Hepatocyte (in vitro differentiated cells): ENCODE data around the gene PLEKHG7. TPM values are rescaled to one million over a fixed set of nuclear protein-coding genes. Genes with fewer than 3 reads are reported as not detected.

ENCODE experiments used
- DNase-seq: peaks from one replicate; pipeline ENCODE4 v3.0.0-alpha.2; 2016; ENCODE audit warnings: low spot score
- H2AFZ ChIP-seq: fragments of 200-600 bp; sonication (generic); 2 replicates; pipeline ENCODE4 v1.6.0; 2016; ENCODE audit warnings: antibody characterized with exemption, mild to moderate bottlenecking
- H3K27ac ChIP-seq: fragments of 200-600 bp; sonication (generic); 2 replicates; pipeline ENCODE4 v1.5.1; 2016; ENCODE audit warnings: mild to moderate bottlenecking
- H3K27me3 ChIP-seq: fragments of 200-600 bp; sonication (generic); 2 replicates; pipeline ENCODE4 v1.6.1; 2016
- H3K36me3 ChIP-seq: fragments of 200-600 bp; sonication (generic); replicated peaks from 2 replicates; pipeline ENCODE4 v1.5.1; 2016; ENCODE audit warnings: low read depth; ENCODE audit not compliant: insufficient read depth
- H3K4me1 ChIP-seq: fragments of 200-600 bp; sonication (generic); 2 replicates; pipeline ENCODE4 v1.5.1; 2016; ENCODE audit warnings: mild to moderate bottlenecking, moderate library complexity; ENCODE audit not compliant: insufficient read depth
- H3K4me2 ChIP-seq: fragments of 200-600 bp; sonication (generic); 2 replicates; pipeline ENCODE4 v1.6.0; 2016
- H3K4me3 ChIP-seq: fragments of 200-600 bp; sonication (generic); 2 replicates; pipeline ENCODE4 v1.5.1; 2016; ENCODE audit warnings: mild to moderate bottlenecking
- H3K79me2 ChIP-seq: fragments of 200-600 bp; sonication (generic); 2 replicates; pipeline ENCODE4 v1.6.0; 2017; ENCODE audit warnings: mild to moderate bottlenecking
- H3K9me2 ChIP-seq: fragments of 200-600 bp; sonication (generic); replicated peaks from 2 replicates; pipeline ENCODE4 v1.6.0; 2017; ENCODE audit warnings: mild to moderate bottlenecking; ENCODE audit not compliant: insufficient read depth
- H3K9me3 ChIP-seq: fragments of 200-600 bp; sonication (generic); 2 replicates; pipeline ENCODE4 v1.5.1; 2016; ENCODE audit warnings: low read depth, mild to moderate bottlenecking
- H4K20me1 ChIP-seq: fragments of 200-600 bp; sonication (generic); 2 replicates; pipeline ENCODE4 v1.6.0; 2016; ENCODE audit warnings: mild to moderate bottlenecking; ENCODE audit not compliant: insufficient read depth, poor library complexity, severe bottlenecking
- EZH2 ChIP-seq: fragments of 200-600 bp; sonication (generic); IDR thresholded peaks from 2 replicates; pipeline ENCODE4 v1.6.1; 2016; ENCODE audit warnings: antibody characterized with exemption, mild to moderate bottlenecking, borderline replicate concordance
- EZH2phosphoT487 ChIP-seq: fragments of 200-600 bp; sonication (generic); IDR thresholded peaks from one replicate; pipeline ENCODE4 v1.6.1; 2018; ENCODE audit warnings: antibody characterized with exemption, mild to moderate bottlenecking, low read depth, moderate library complexity; ENCODE audit not compliant: unreplicated experiment, severe bottlenecking
- WGBS: methylation state at CpG from one replicate; pipeline ENCODE4 v1.1.6; 2016; ENCODE audit warnings: low lambda C conversion rate; ENCODE audit errors: missing lambda C conversion rate; 5-methylcytosine and 5-hydroxymethylcytosine counted together
- polyA plus RNA-seq: library from polyadenylated mRNA; unstranded; fragments of >200 nt; fragmentation: Nextera tagmentation; extraction: Ambion mirVana; gene quantifications from 2 replicates; pipeline ENCODE4 v1.2.1, GENCODE V29; 2016
- total RNA-seq: library from RNA; depleted of rRNA; stranded (reverse); fragments of >200 nt; gene quantifications from 2 replicates; pipeline ENCODE4 v1.2.3, GENCODE V29; 2014
- TF ChIP-seq, protein P1 (sequence below): fragments of 200-600 bp; sonication (generic); IDR thresholded peaks from 2 replicates; pipeline ENCODE4 v1.5.1; 2016; ENCODE audit warnings: antibody characterized with exemption, mild to moderate bottlenecking; ENCODE audit not compliant: poor library complexity

PLEKHG7 gene
- total and polyA plus RNA-seq, 2 experiments from 2014 or later = 0.17 to 0.94 TPM

DNA sequence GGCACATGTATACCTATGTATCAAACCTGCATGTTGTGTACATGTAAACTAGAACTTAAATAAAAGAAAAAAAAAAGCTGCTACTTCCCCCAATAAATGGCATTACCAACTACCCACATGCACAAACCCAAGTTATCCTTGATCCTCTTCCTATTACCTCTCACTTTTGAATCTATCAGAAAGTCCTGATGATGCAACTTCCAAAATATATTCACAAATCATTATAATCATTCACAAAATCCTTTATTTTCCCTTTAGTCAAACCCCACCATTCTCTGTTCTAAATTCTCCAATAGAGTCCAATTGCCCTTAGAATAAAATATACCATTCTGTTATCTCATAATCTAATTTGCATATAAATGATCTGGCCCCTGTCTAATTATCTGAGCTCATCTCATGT, 92.0 kb downstream of the PLEKHG7 start:
- H3K4me3 ChIP-seq = no peak overlapping the region
- peaks cover 3% of the 10 kb centered on the region for H3K79me2 ChIP-seq
- no peak overlapping the region for H3K4me2 ChIP-seq
- no peak overlapping the region for H3K27ac ChIP-seq
- H3K4me1 ChIP-seq = no peaks in the 10 kb centered on the region
- H3K27me3 ChIP-seq = no peaks in the 10 kb centered on the region
- no peak for DNase-seq
- no peak overlapping the region for H2AFZ ChIP-seq
- no peaks in the 10 kb centered on the region for H3K9me3 ChIP-seq
- H4K20me1 ChIP-seq = no peaks in the 10 kb centered on the region
- TF ChIP-seq, protein P1, sequence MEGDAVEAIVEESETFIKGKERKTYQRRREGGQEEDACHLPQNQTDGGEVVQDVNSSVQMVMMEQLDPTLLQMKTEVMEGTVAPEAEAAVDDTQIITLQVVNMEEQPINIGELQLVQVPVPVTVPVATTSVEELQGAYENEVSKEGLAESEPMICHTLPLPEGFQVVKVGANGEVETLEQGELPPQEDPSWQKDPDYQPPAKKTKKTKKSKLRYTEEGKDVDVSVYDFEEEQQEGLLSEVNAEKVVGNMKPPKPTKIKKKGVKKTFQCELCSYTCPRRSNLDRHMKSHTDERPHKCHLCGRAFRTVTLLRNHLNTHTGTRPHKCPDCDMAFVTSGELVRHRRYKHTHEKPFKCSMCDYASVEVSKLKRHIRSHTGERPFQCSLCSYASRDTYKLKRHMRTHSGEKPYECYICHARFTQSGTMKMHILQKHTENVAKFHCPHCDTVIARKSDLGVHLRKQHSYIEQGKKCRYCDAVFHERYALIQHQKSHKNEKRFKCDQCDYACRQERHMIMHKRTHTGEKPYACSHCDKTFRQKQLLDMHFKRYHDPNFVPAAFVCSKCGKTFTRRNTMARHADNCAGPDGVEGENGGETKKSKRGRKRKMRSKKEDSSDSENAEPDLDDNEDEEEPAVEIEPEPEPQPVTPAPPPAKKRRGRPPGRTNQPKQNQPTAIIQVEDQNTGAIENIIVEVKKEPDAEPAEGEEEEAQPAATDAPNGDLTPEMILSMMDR = no peak
- TF ChIP-seq EZH2phosphoT487 (no peak), EZH2 (no peak)
- no peaks in the 10 kb centered on the region for H3K36me3 ChIP-seq
- no peaks in the 10 kb centered on the region for H3K9me2 ChIP-seq

DNA sequence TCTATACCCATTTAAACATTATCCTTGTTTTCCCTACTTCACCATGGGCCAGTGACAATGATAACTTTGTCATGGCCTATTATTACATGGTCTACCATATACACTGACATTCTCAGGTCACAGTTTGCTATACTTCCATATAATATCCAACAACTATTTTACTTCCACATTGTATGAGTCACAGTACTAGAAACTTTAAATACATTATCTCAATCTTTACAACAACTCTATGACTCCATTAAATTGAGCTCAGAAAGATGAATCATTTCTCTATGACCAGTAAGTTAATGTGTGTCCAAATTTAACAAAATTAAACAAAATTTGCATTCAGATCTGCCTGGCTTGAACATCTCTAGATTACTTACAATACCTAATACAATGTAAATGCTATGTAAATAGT, 93.9 kb downstream of the PLEKHG7 start:
- H3K27ac ChIP-seq = no peak overlapping the region
- H3K27me3 ChIP-seq = no peaks in the 10 kb centered on the region
- no peak overlapping the region for H3K4me3 ChIP-seq
- H3K4me2 ChIP-seq = no peak overlapping the region
- H3K9me2 ChIP-seq = no peaks in the 10 kb centered on the region
- H2AFZ ChIP-seq = no peak overlapping the region
- TF ChIP-seq EZH2 = no peak
- no peak for TF ChIP-seq EZH2phosphoT487
- TF ChIP-seq, protein P1 = no peak
- H4K20me1 ChIP-seq = no peaks in the 10 kb centered on the region
- no peak for DNase-seq
- H3K9me3 ChIP-seq = no peaks in the 10 kb centered on the region
- H3K36me3 ChIP-seq = no peaks in the 10 kb centered on the region
- H3K4me1 ChIP-seq = no peaks in the 10 kb centered on the region
- peaks cover 3% of the 10 kb centered on the region for H3K79me2 ChIP-seq

DNA sequence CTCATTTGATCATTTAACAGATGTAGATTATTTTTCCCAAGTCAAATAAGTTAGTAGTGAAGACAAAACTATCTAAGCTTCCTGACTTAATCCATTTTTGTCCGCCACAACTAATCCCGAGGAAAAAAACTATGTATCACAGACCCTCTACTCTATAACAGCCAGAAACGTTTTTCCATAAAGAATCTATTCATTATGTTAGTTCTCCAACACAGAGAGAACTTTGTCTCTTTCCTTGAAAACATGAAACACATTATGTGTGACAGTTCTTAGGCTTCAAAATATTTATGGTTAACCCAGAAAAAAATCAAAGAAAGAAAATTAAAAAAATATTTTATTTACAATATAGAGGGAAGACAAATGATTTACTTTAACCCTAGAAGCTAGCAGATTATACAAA, 100.1 kb downstream of the PLEKHG7 start:
- no peaks in the 10 kb centered on the region for H4K20me1 ChIP-seq
- H3K36me3 ChIP-seq = no peaks in the 10 kb centered on the region
- H3K79me2 ChIP-seq = no peaks in the 10 kb centered on the region
- no peak overlapping the region for H3K4me2 ChIP-seq
- no peaks in the 10 kb centered on the region for H3K4me1 ChIP-seq
- TF ChIP-seq EZH2 (no peak), EZH2phosphoT487 (no peak)
- TF ChIP-seq, protein P1 = no peak
- WGBS = 91% methylated on average over 3 of the region's 3 CpGs
- H3K4me3 ChIP-seq = no peak overlapping the region
- DNase-seq = no peak
- H3K9me2 ChIP-seq = no peaks in the 10 kb centered on the region
- H2AFZ ChIP-seq = no peak overlapping the region
- no peaks in the 10 kb centered on the region for H3K27me3 ChIP-seq
- no peak overlapping the region for H3K27ac ChIP-seq
- H3K9me3 ChIP-seq = no peaks in the 10 kb centered on the region

DNA sequence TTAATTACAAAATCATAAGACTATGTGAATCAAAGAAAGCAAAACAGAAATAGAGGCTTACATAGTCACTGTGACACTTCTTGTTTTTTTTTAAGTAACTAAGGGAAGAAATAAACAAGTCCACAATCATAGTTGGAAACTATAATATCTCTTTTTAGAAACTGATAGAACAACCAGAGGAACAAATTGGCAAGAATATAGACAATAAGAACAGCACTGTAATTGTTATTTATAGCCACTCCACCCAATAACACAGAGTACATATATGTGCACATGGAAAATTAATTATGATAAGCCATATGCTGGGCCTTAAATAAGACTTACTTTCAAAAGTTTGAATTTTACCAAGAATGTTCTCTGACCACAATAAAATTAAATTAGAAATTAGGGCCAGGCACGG, 101.1 kb downstream of the PLEKHG7 start:
- no peaks in the 10 kb centered on the region for H3K9me2 ChIP-seq
- H3K4me3 ChIP-seq = no peak overlapping the region
- TF ChIP-seq EZH2phosphoT487 (no peak), EZH2 (no peak)
- TF ChIP-seq, protein P1 = no peak
- no peak overlapping the region for H2AFZ ChIP-seq
- H3K27ac ChIP-seq = no peak overlapping the region
- no peaks in the 10 kb centered on the region for H3K36me3 ChIP-seq
- no peak overlapping the region for H3K4me2 ChIP-seq
- H3K27me3 ChIP-seq = no peaks in the 10 kb centered on the region
- no peaks in the 10 kb centered on the region for H4K20me1 ChIP-seq
- no peaks in the 10 kb centered on the region for H3K4me1 ChIP-seq
- no peaks in the 10 kb centered on the region for H3K9me3 ChIP-seq
- DNase-seq = no peak
- 78% methylated on average over 1 of the region's 1 CpG for whole genome bisulfite sequencing
- no peaks in the 10 kb centered on the region for H3K79me2 ChIP-seq
